Mucosa of rectum (tissue), 2 donors: Measurements from ENCODE around the gene HEMK1.

Source experiments
- H3K27ac ChIP-seq, 2 donors: one replicate each; pipeline ENCODE4 v1.7.0; 2013; ENCODE audit warnings: inconsistent platforms in 2 of 2, low read depth in 2 of 2, low read length in 2 of 2
- H3K27me3 ChIP-seq, 2 donors: one replicate each; pipeline ENCODE4 v1.7.0; 2013; ENCODE audit warnings: low read length in 2 of 2; ENCODE audit not compliant: control insufficient read depth in 2 of 2, insufficient read depth in 2 of 2
- H3K36me3 ChIP-seq, 2 donors: one replicate each; pipeline ENCODE4 v1.7.0; 2013; ENCODE audit warnings: low read length in 2 of 2; ENCODE audit not compliant: control insufficient read depth in 2 of 2, insufficient read depth in 2 of 2
- H3K4me1 ChIP-seq, 2 donors: one replicate each; pipeline ENCODE4 v1.7.0; 2013; ENCODE audit warnings: low read length in 2 of 2, mild to moderate bottlenecking in 1 of 2; ENCODE audit not compliant: control insufficient read depth in 2 of 2, insufficient read depth in 2 of 2
- H3K4me3 ChIP-seq, 2 donors: one replicate each; pipeline ENCODE4 v1.7.0; 2013; ENCODE audit warnings: low read length in 2 of 2
- H3K9ac ChIP-seq, 2 donors: one replicate each; pipeline ENCODE4 v1.7.0; 2013; ENCODE audit warnings: low read length in 2 of 2, low read depth in 1 of 2, mild to moderate bottlenecking in 1 of 2
- H3K9me3 ChIP-seq, 2 donors: one replicate each; pipeline ENCODE4 v1.7.0; 2013; ENCODE audit warnings: low read length in 2 of 2; ENCODE audit not compliant: control insufficient read depth in 2 of 2
- donor health status: healthy.
- donor health status: Normal muscosa, but diverticular disease.

Gene HEMK1

DNA sequence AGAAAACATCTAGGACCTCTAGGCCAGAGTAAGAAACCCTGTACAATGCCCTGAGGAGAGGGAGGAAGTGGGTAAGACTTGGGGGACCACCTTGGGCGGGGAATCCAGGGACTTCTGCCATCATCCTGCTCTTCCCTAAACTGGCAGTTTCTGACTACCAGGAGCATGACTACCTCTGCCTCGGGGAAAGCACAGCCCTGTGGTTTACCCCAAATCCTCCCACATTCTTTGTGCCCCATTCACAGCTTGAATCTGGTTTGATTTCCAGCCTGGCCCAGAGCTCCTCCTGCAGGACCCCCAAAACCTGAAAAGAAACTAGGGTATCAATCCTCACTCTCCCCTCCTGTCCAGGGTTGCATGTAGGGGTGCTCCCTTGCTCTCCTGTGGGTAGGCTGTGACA lies 6.5 kb upstream of the HEMK1 start:
- Histone ChIP-seq H3K4me1 (peaks cover 10 to 12% of the 10 kb centered on the region in 2 donors), H3K36me3 (no peaks in the 10 kb centered on the region), H3K27ac (no peak overlapping the region), H3K9me3 (no peaks in the 10 kb centered on the region), H3K4me3 (no peak overlapping the region), H3K27me3 (no peaks in the 10 kb centered on the region), H3K9ac (no peak overlapping the region)

DNA sequence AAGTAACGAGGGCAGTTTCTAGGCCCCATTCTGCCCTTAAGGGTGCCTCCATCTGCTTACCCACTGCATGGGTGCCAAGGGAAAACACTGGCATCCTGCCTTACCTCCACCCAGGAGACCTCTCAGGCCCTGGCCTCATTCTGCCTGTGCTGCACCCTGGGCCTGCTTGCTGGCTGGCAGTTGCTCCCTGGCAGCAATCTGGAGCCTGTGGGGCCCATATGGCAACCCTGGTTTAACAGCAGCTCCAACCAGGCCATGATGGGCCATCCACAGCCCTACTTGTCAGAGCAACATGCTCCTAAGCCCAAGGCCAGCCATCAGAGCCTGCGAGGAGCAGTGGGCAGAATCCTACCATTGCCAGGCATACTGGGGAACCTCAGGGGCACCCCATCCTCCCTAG lies 5.5 kb upstream of the HEMK1 start:
- no peak overlapping the region for H3K27ac ChIP-seq
- H3K4me3 ChIP-seq, result no peak overlapping the region
- no peaks in the 10 kb centered on the region for H3K36me3 ChIP-seq
- H3K27me3 ChIP-seq, result no peaks in the 10 kb centered on the region
- peaks cover 16 to 17% of the 10 kb centered on the region in 2 donors for H3K4me1 ChIP-seq
- no peak overlapping the region for H3K9ac ChIP-seq
- H3K9me3 ChIP-seq, result no peaks in the 10 kb centered on the region

DNA sequence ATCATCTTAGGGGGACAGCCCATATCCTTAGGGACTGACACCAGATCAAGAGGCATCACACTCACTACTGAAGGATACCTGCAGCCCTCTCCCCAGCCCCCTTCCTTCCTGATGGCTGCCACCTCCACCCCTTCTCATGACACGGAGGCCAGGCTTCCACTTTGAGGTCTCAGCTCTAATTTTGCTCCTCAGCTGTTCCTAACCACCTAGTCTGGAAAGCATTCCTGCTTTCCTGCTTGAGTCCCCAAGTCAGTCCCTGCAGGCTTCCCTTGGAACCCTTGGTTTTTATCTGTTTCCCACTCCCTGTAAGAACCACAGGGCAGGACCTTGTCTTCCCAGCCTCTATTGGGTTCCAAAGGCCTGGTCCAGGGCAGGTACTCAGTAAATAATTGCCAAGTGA lies 5.0 kb upstream of the HEMK1 start:
- no peak overlapping the region for H3K9ac ChIP-seq
- H3K4me1 ChIP-seq, result peaks cover 16 to 17% of the 10 kb centered on the region in 2 donors
- H3K27ac ChIP-seq, result no peak overlapping the region
- H3K27me3 ChIP-seq, result no peaks in the 10 kb centered on the region
- H3K9me3 ChIP-seq, result no peaks in the 10 kb centered on the region
- no peaks in the 10 kb centered on the region for H3K36me3 ChIP-seq
- H3K4me3 ChIP-seq, result no peak overlapping the region

DNA sequence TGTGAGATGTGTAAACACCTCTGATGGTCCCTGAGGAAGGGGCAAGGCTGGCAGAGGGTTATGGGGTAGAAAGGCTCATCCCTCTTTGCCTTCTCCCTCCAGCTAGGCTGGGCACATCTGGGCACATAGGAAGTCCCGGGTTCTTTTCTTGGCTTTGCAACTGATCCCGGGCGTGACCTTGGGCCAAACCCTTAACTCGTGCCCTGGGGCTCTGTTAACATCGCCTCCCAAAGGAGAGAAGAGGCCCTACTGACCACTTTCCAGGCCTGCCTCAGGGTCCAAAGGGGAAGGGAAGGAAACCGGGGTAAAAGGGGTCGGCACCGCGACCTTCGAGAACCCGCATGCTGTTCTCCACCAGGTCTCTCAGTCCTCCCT lies 2.3 kb upstream of the HEMK1 start:
- Histone ChIP-seq H3K27ac (peak overlapping the region in 1 of 2 donors; percentile 65), H3K27me3 (no peaks in the 10 kb centered on the region), H3K4me1 (peaks cover 20 to 22% of the 10 kb centered on the region in 2 donors), H3K9ac (peak overlapping the region; percentile 62 to 63), H3K36me3 (no peaks in the 10 kb centered on the region), H3K9me3 (no peaks in the 10 kb centered on the region), H3K4me3 (peak overlapping the region; percentile 56 to 99)

DNA sequence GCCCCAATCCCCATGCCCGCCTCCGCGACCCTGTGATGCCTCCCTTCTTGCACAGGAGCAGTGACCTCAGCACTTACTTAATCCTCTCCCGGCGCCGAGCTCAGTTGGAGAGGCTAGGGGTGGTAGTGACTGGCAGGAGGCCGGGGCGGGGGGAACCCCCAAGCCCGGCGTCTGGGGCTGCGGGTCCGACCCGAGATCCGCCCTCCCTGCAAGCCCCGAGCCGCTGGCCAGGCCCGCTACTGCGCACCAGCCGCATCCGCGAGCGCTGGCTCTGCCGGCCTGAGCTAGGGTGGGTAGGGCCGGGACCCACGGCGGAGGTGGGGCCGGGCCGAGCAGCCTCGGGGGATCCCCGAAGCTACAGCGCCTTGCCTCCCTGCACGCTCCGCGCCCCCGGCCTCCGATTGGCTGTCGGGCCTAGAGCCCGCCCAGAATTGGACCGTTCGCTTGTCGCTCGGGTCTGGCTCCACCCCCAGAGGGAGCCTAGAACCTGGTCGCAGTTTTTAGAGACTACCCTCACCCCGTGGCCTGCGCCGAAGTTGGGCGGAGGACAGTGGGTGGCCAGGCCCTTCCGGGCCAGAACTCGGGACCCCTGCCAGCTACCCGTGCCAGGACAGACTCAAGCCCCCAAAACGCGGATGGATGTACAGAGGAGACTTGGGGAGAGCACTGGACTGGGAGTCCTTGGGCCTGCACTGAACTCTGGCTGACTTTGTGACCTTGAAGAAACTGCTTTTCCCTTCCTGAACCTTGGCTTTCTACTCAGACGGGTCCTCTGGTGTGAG lies 1.7 kb upstream of the HEMK1 start, which contains the start of gene C3orf18:
Gene C3orf18 (minus strand): TSS at position 362 of the 782 bp plus-strand sequence. CDS start 2,048 bp downstream, outside the sequence.
- Histone ChIP-seq H3K36me3 (peaks cover under 1% of the 10 kb centered on the region in 2 donors), H3K27me3 (no peaks in the 10 kb centered on the region), H3K4me3 (peak within 1 kb of the TSS; percentile 86 to 99), H3K9ac (peak within 1 kb of the TSS; percentile 63 to 94), H3K27ac (peak within 1 kb of the TSS; percentile 92 to 95), H3K4me1 (peaks cover 22 to 24% of the 10 kb centered on the region in 2 donors), H3K9me3 (no peaks in the 10 kb centered on the region)

DNA sequence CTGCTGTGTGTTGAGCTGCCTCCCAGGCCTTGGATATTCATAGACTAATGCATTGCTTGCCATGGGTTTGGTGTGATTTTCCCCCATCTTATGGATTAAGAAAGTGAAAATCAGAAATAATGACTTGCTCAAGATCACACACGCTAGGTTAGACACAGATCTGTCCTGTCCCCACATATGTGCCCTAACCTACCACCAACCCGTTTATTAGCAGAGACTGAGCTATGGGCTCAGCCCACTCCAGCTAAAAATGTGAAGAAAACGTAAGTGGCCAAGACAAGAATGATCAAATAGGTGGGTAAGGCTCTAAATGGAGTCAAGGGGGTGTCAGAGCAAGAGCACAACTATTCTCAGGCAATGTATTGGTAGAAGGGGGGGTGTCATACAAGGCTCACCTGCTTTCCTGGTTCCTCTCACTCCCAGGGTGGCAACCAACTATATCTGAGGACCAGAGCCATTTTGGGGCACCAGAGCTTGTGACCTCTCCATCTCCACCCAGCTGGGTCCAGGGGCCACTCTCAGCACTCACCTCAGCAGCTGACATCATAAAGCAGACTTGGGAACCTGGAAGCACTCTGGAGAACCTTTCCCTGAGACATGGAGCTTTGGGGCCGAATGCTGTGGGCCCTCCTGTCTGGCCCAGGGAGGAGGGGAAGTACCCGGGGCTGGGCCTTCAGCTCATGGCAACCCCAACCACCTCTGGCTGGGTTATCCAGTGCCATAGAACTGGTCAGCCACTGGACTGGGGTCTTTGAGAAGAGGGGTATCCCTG lies 1.4 kb downstream of the HEMK1 start:
- Histone ChIP-seq H3K27me3 (no peaks in the 10 kb centered on the region), H3K27ac (no peak overlapping the region), H3K4me3 (peak overlapping the region; percentile 86 to 99), H3K36me3 (peaks cover 5 to 6% of the 10 kb centered on the region in 2 donors), H3K4me1 (peaks cover 22 to 26% of the 10 kb centered on the region in 2 donors), H3K9me3 (no peaks in the 10 kb centered on the region), H3K9ac (peak overlapping the region in 1 of 2 donors; percentile 6)

DNA sequence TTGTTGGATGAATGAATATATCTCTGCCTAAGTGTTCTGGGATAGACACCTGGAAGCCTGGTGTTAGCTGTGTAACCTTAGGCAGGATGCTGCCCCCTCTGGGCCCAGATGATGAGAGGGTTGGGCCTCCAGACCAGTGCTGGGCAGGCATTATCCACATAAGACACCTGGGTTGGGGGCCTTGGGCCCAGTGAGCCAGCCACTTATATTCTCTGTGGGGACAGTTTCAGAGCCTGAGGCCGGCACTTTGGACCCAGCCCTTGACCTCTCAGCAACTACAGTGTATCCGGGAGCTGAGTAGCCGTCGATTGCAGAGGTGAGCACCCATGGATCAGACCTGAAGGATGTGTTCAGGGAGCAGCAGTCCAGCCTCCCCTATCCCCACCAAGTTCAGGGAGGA lies 2.2 kb downstream of the HEMK1 start:
- H3K4me1 ChIP-seq, result peaks cover 21 to 25% of the 10 kb centered on the region in 2 donors
- no peak overlapping the region for H3K27ac ChIP-seq
- H3K4me3 ChIP-seq, result no peak overlapping the region
- H3K36me3 ChIP-seq, result peaks cover 5 to 8% of the 10 kb centered on the region in 2 donors
- H3K9me3 ChIP-seq, result no peaks in the 10 kb centered on the region
- no peaks in the 10 kb centered on the region for H3K27me3 ChIP-seq
- no peak overlapping the region for H3K9ac ChIP-seq

DNA sequence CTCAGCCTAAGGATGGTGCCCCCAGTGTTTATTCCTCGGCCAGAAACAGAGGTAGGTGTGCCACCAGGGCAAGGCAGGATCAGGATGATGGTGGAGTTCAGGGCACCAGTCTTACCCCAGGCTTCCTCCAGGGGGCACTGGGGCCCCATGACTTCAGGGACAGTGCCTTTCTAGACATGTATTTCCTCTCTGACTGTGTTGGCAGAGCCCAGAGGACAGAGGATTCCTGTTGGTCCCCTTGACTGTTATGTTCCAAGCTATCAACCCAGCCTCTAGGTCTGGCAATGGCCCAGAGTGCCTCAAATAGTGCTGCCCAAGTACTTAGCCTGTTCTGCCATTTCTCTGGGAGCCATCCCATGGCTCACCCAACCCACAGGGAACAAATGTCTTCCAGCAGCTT lies 2.8 kb downstream of the HEMK1 start:
- H3K4me3 ChIP-seq, result no peak overlapping the region
- no peaks in the 10 kb centered on the region for H3K9me3 ChIP-seq
- no peak overlapping the region for H3K27ac ChIP-seq
- H3K36me3 ChIP-seq, result peaks cover 5 to 12% of the 10 kb centered on the region in 2 donors
- H3K9ac ChIP-seq, result no peak overlapping the region
- H3K4me1 ChIP-seq, result peaks cover 15 to 18% of the 10 kb centered on the region in 2 donors
- H3K27me3 ChIP-seq, result no peaks in the 10 kb centered on the region

DNA sequence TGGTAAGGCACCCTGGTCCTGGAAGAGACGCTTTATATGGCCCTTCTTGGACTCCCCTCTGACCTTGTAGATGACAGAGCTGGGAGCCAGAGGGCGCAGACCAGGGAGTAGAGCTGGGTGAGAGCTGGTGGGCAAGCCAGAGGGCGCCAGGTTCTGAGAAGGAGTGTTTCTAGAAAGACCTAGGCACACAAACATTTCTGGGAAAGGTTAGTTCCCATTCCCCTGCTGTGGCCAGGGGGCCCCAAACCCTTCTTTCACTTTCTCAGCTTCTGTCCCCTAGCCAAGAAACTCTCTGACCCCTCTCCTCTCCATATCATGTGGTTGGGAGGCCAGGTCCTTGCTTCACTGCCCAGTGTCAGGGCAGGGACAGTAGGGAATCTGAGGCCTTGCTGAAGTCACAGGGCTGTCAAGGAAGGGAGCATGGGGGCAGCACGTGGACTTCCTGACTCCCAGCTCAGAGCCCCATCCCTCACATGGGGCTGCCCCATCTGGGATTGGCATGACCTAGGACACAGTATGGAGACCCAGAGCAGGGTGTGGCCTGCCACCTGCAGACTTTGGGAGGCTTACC lies 3.6 kb downstream of the HEMK1 start:
- Histone ChIP-seq H3K36me3 (peaks cover 10 to 19% of the 10 kb centered on the region in 2 donors), H3K9ac (no peak overlapping the region), H3K27ac (peak overlapping the region in 1 of 2 donors; percentile 32), H3K9me3 (no peaks in the 10 kb centered on the region), H3K27me3 (no peaks in the 10 kb centered on the region), H3K4me1 (peaks cover 9 to 16% of the 10 kb centered on the region in 2 donors), H3K4me3 (no peak overlapping the region)
